C1 segment of cervical spinal cord (tissue), 14 donors: Measurements from ENCODE around the gene NDNF.

Source experiments
- DNase-seq, 14 donors: peaks; one replicate each; lab custom pipeline; 2025; lab: John Stamatoyannopoulos, UW

The NDNF gene

DNA sequence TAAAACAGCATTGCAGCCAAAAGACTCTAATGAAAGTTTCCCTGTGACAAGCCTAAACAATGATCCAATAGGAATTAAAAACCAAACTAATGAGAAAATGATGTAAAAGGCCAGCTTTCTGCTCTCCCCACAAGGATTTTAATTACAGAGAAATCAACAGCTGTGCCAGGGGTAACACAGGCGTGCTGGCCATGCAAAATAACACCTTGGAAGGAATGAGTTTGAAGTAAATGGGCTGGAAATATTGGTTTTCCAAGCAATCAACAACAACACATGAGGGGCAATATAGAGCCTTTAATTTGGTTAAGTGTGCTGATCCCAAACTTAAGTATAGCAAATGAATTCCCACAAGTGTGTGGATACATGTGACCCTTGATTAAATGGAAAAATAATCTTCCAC is 56.9 kb downstream of the NDNF start:
- DNase-seq: no peak

DNA sequence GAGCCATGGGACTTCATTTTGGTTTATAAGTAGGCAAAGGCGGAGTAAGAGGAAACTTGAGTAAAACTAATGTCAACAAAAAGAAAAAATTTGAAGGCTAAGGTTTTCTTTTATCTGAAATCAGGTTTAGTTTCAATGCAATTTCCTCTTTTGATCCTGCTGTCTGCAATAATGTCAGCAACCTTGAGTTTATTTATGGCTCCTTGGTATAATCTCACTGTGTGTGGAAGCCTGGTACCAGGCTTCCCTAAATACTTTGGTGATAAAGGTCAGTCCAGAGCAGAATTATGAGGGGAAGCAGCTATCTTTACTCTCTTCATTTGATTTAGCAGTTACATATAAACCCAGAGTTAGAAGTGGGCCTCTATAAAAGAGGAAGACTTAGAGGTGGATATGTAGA is 57.8 kb downstream of the NDNF start:
- DNase-seq: no peak

DNA sequence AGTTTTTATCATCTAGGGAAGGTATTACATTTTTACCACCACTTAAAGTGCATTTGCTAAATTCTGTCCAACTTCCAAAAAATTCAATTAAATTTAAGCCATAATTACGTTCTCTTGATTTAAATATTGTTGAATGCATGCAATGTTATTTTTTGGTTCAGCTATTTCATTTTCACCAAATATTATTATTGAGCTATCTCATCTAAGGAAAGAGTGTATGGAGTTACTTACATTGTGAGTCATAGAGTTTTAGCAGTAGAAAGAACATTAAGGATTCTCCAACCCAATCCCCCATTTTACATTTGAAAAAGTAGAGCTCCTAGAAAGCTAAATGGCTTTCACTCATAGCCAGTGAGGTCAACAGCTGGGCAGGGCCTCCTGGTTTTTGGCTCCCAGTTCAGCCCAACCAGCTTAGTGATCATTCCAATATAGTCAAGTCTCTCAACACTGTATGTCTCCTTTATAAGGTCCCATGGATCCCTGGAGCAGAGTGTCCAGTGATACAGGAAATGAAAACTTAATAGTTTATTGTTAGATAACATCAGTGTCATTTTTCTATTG is 60.5 kb downstream of the NDNF start:
- DNase-seq: no peak

DNA sequence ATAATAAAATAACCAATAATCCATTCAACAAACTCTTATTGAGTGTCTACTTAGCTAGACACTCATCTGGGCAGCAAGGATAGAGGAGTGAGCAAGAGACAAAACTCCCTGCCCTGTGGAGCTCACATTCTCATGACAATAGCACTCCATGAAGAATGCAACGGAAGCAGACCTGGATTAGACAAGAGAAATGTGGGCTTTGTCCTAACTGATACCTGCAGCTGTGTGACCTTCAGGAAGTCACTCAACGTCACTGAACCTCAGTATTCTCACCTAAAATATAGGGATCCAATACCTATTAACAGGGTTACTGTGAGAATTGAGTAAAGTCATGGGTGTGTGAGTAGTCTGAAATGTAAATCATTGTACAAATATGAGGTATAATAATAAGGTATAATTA is 61.2 kb downstream of the NDNF start:
- DNase-seq: no peak

DNA sequence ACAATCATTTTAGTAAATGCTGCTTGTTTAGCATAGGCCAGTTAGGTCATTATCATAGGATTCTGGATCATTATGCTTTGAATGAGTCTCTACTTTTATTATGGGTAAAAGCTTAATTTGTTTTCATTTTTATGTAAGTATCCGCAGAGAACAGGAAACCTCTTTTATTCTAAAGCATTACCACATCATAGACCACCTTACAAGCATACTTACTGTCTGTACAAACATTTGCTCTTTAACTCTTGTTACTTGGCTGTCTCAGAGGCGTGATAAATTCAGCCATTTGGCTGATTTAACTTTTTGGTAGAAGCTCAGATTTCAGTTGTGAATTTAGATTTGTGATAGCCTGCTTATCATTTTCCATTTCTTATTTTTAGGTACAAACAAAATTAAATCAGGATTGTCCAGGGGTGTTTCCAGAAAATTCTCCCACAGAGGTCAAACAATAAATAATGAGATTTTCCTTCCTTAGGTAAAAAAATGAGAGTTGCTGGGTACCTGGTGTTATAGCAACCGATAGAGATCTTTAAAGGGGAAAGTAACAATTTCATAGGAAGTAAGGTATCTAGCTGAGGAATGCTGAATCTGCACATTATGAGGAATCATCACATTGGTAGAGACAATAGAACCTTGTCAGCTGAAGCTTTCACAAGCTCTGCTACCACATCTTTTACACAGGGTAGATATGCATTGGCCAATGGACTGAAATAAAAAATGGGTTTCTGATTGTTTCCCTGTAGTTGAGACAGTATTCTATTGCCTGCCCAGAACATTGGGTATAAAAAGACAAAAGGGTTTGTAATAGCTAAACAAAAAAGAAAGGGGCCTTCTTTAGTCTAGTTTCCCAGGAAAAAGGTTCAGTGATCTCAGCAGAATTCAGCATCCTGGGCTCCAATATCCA is 62.5 kb downstream of the NDNF start:
- no peak for DNase-seq

DNA sequence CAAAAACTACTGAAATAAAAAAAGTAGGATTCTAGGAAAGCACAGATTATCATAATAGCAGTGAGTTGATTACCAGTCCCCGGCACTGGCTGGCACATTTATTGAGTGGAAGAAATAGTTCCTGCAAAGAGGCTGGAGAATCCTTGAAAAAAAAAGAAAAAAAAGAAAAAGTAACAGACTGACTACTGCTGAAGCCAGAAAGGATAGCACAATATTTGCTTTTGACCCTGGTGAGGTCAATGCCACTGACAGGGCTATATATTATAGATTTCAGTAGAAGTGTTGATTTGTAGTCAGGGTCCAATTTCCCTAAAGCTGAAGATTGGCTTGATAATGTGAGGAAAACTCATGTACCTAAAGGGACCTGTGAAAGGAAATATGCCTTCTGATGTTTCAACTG is 64.7 kb downstream of the NDNF start:
- no peak for DNase-seq

DNA sequence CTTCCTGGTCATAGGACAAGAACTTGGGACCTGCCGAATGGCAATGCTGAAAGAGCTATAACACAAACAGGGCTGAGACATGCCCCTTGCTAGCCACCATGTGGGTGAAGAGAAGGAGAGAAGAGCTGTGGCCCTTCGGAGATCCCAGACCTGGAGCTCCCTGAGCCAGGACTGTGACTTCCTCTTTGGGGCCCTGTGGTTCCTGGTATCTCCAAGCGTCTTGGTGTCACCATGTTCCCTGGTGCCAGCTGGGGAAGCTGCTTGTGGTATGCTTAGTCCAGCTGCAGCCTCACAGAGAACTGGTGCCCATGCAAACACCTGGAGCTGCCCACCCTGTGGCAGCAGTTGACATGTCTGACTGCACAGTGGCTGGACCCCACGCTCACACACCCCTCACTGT is 68.5 kb downstream of the NDNF start:
- DNase-seq: no peak

DNA sequence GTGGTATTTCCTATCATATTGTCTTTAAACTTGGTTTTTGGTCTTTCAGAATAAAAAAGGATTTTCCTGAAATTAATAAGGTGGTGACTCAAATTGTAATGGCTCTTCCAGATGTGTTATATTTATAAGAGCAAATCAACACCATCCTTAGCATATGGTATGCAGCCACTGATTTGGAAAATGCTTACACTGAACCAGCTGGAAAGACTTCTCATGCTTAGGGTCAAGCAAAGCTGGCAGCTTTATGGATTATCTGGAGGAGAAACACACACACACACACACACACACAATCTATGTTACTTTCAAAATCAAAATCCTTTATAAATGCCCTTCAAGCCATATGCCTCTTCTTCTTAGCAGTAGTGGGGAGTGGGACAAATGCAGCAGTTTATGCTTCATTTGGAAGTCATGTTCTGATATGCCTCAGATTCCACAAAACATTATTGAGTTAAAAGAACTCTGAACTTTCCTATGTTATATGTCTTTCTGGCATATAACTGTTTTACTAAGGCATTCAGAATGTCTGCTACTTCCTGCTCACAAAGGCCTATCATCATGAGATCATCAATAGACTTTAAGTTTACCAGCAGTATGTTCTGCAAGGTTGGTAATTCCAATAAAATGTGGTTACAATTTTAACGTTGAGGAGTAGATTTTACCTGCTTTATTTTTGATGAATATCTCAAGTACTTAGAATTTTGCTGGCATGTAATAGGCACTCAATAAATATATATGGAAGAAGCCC is 76.9 kb downstream of the NDNF start:
- no peak for DNase-seq

DNA sequence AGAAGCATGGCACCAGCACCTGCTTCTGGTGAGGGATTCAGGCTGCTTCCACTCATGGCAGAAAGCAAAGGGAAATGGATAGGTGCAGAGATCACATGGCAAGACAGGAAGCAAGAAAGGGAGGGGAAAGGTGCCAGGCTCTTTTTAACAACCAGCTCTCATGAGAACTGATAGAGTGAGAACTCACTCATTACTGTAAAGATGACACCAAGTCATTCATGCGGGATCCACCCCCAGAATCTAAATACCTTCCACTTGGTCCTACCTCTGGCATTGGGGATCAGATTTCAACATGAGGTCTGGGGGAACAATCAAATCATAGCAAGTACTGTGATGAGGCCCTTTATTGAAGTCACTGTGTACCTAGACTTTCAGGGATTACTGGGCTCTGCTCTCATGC is 77.8 kb downstream of the NDNF start:
- DNase-seq: no peak

DNA sequence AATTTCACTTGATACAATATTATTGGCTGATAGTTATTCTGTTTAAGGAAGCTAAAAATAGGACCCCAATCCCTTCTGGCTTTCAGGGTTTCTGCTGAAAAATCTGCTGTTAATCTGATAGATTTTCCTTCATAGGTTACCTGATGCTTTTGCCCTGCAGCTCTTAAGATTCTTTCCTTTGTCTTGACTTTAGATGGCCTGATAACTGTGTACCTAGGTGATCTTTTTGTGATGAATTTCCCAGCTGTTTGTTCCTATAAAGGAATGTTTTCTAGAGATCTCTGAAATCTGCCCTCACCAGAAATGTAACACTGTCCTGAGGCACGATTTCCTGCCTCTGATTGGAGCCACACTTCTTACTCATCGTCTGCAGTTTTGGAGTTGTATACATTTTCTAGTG is 80.5 kb downstream of the NDNF start:
- DNase-seq: no peak

DNA sequence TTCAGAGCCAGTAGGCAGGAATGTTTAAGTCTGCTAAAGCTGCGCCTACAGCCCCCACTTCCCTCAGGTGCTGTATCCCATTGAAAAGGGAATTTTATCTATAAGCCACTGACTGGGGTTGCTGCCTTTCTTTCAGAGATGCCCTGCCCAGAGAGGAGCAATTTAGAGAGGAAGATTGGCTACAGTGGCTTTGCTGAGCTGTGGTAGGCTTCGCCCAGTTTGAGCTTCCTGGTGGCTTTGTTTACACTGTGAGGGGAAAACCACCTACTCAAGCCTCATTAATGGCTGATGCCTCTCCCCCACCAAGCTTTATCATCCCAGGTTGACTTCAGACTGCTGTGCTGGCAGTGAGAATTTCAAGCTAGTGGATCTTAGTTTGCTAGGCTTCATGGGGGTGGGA is 82.1 kb downstream of the NDNF start:
- no peak for DNase-seq
